WTC11 (cell line): ENCODE measurements around the gene SLC48A1.

Experiments
- ETV6 ChIP-seq: sonication (generic); formaldehyde crosslinking; IDR thresholded peaks from 2 replicates; pipeline ENCODE4 v1.8.1; 2022; ENCODE audit warnings: mild to moderate bottlenecking, missing genetic modification reagents
- FOXJ3 ChIP-seq: sonication (generic); formaldehyde crosslinking; IDR thresholded peaks from 2 replicates; pipeline ENCODE4 v1.9.0; 2021; ENCODE audit warnings: missing genetic modification reagents, mild to moderate bottlenecking, borderline replicate concordance
- FOXP1 ChIP-seq: sonication (generic); formaldehyde crosslinking; IDR thresholded peaks from 2 replicates; pipeline ENCODE4 v1.8.0; 2022; ENCODE audit warnings: missing genetic modification reagents, mild to moderate bottlenecking, moderate library complexity, borderline replicate concordance
- KAT7 ChIP-seq: sonication (generic); formaldehyde crosslinking; IDR thresholded peaks from 2 replicates; pipeline ENCODE4 v1.8.1; 2023; ENCODE audit warnings: missing genetic modification reagents, mild to moderate bottlenecking, borderline replicate concordance
- NR3C1 ChIP-seq: sonication (generic); formaldehyde crosslinking; conservative IDR thresholded peaks from 2 replicates; pipeline ENCODE4 v1.8.1; 2023; ENCODE audit warnings: low read depth, mild to moderate bottlenecking, missing genetic modification reagents
- SMAD3 ChIP-seq: sonication (generic); formaldehyde crosslinking; IDR thresholded peaks from 2 replicates; pipeline ENCODE4 v1.8.0; 2022; ENCODE audit warnings: missing genetic modification reagents, mild to moderate bottlenecking, borderline replicate concordance
- USF1 ChIP-seq: sonication (generic); formaldehyde crosslinking; IDR thresholded peaks from 2 replicates; pipeline ENCODE4 v1.8.0; 2022; ENCODE audit warnings: mild to moderate bottlenecking, missing genetic modification reagents
- USF2 ChIP-seq: sonication (generic); formaldehyde crosslinking; IDR thresholded peaks from 2 replicates; pipeline ENCODE4 v1.8.1; 2023; ENCODE audit warnings: mild to moderate bottlenecking, missing genetic modification reagents, moderate library complexity
- ZNF317 ChIP-seq: sonication (generic); formaldehyde crosslinking; IDR thresholded peaks from 2 replicates; pipeline ENCODE4 v1.8.1; 2023; ENCODE audit warnings: low read depth, mild to moderate bottlenecking, moderate library complexity, missing genetic modification reagents, borderline replicate concordance
- TF ChIP-seq, protein P1 (sequence below): fragments of 200-600 bp; IDR thresholded peaks from 2 replicates; pipeline ENCODE4 v1.8.0; 2022; ENCODE audit warnings: antibody characterized with exemption
- TF ChIP-seq, protein P2 (sequence below): fragments of 250-450 bp; sonication (Bioruptor Pico); IDR thresholded peaks from 2 replicates; pipeline ENCODE4 v1.9.0; 2021; ENCODE audit warnings: mild to moderate bottlenecking
- TF ChIP-seq, protein P3 (sequence below): fragments of 250-450 bp; sonication (Bioruptor Pico); conservative IDR thresholded peaks from 2 replicates; pipeline ENCODE4 v1.9.0; 2021; ENCODE audit warnings: mild to moderate bottlenecking
- TF ChIP-seq, protein P4 (sequence below): sonication (generic); formaldehyde crosslinking; IDR thresholded peaks from 2 replicates; pipeline ENCODE4 v1.8.0; 2022; ENCODE audit warnings: mild to moderate bottlenecking, missing genetic modification reagents

DNA sequence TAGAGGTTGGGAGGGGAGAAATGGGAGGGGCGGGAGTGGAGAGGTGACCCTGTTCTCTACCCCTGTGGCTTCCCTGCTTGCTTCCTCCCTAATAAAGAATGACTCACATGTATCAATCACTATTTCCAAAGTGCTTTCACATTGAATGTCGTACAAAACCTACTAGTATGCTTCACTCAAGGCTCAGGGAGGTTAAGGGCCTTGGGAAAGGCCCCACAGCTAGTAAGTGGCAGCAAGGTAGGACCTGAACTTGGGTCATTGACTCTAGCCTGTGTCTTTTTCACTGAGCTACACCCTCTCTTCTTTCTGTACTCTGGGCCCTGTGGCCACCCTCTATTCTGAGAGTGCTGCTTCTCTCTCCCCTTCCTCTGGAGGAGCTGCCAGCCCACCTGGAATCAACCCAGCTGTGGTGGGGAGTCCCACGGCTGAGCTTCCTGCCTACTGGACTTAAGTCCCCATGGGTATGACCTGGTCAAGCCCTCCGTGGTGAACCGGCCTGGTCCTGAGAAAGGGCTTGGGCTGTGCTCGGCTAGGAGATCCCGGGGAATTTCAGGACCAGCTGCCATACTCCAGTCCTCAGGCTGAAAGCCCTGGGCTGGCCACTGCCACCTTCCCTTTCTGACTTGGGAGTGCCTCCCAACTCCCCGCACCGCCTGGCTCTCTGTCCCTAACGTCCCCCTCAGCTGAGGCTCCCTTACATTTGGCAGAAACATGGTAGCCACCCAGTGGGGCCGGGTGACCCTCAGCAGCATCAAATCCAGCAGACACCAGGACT is 13.0 kb downstream of the SLC48A1 start:
- TF ChIP-seq, protein P1, sequence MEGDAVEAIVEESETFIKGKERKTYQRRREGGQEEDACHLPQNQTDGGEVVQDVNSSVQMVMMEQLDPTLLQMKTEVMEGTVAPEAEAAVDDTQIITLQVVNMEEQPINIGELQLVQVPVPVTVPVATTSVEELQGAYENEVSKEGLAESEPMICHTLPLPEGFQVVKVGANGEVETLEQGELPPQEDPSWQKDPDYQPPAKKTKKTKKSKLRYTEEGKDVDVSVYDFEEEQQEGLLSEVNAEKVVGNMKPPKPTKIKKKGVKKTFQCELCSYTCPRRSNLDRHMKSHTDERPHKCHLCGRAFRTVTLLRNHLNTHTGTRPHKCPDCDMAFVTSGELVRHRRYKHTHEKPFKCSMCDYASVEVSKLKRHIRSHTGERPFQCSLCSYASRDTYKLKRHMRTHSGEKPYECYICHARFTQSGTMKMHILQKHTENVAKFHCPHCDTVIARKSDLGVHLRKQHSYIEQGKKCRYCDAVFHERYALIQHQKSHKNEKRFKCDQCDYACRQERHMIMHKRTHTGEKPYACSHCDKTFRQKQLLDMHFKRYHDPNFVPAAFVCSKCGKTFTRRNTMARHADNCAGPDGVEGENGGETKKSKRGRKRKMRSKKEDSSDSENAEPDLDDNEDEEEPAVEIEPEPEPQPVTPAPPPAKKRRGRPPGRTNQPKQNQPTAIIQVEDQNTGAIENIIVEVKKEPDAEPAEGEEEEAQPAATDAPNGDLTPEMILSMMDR: no peak
- TF ChIP-seq, protein P2, sequence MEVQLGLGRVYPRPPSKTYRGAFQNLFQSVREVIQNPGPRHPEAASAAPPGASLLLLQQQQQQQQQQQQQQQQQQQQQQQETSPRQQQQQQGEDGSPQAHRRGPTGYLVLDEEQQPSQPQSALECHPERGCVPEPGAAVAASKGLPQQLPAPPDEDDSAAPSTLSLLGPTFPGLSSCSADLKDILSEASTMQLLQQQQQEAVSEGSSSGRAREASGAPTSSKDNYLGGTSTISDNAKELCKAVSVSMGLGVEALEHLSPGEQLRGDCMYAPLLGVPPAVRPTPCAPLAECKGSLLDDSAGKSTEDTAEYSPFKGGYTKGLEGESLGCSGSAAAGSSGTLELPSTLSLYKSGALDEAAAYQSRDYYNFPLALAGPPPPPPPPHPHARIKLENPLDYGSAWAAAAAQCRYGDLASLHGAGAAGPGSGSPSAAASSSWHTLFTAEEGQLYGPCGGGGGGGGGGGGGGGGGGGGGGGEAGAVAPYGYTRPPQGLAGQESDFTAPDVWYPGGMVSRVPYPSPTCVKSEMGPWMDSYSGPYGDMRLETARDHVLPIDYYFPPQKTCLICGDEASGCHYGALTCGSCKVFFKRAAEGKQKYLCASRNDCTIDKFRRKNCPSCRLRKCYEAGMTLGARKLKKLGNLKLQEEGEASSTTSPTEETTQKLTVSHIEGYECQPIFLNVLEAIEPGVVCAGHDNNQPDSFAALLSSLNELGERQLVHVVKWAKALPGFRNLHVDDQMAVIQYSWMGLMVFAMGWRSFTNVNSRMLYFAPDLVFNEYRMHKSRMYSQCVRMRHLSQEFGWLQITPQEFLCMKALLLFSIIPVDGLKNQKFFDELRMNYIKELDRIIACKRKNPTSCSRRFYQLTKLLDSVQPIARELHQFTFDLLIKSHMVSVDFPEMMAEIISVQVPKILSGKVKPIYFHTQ (CRISPR knock-in tag): no peak
- no peak for TF ChIP-seq FOXJ3 (CRISPR knock-in tag)
- TF ChIP-seq, protein P3, sequence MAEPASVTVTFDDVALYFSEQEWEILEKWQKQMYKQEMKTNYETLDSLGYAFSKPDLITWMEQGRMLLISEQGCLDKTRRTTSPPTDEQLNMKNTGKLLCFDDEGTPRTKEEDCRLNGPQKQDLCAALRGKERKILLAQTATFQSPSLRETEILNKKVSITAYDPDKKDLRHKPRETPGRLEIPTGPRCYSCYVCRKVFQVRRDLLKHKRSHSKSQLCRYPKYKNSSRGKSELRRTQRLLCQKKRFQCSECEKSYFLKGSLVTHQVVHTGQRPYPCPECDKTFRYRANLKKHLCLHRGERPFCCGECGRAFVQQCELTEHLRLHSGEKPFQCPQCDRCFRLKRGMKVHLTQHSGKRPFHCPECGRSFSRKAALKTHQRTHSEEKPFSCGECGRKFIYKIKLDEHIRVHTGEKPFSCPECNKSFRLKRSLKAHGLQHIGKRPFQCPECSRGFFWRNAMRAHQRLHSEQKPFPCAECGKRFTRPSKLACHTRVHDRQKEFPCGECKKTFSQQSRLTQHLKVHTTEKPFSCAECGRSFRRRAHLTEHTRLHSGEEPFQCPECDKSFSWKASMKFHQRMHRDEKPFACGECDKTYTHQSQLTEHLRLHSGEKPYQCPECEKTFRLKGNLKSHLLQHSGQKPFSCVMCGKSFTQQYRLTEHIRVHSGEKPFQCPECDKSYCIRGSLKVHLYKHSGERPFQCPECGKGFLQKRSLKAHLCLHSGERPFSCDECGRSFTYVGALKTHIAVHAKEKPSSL: no peak
- TF ChIP-seq FOXP1 (CRISPR knock-in tag): no peak
- TF ChIP-seq, protein P4, sequence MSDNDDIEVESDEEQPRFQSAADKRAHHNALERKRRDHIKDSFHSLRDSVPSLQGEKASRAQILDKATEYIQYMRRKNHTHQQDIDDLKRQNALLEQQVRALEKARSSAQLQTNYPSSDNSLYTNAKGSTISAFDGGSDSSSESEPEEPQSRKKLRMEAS (CRISPR knock-in tag): no peak
- no peak for TF ChIP-seq ZNF317 (CRISPR knock-in tag)
- TF ChIP-seq USF2 (CRISPR knock-in tag): no peak
- TF ChIP-seq USF1: no peak
- no peak for TF ChIP-seq NR3C1 (CRISPR knock-in tag)
- no peak for TF ChIP-seq KAT7 (CRISPR knock-in tag)
- no peak for TF ChIP-seq ETV6 (CRISPR knock-in tag)
- no peak for TF ChIP-seq SMAD3 (CRISPR knock-in tag)
